HCT116 (cell line): Measurements from ENCODE around the gene BBX. TPM values are rescaled to one million over a fixed set of nuclear protein-coding genes. Genes with fewer than 3 reads are reported as not detected.

Experiments used
- ATAC-seq: fragments of 200-7000 bp; cut with Tn5 transposase; 2 replicates; pipeline ENCODE4 v1.9.1; 2020; ENCODE audit warnings: mild to moderate bottlenecking, moderate library complexity
- BruUV-seq: library from RNA; stranded (reverse); fragments of 400-500 nt; replicated peaks from 2 replicates; lab custom pipeline; 2021; lab: Mats Ljungman, UMichigan
- CTCF ChIA-PET: fragments of 300-600 bp; sonication (Branson Sonifier 250); formaldehyde crosslinking; loops from one replicate; lab custom pipeline; 2021; ENCODE audit warnings: antibody characterized with exemption; lab: Charles Lee
- POLR2A ChIA-PET: fragments of 300-600, 350-600 bp; sonication (Branson Sonifier 250); formaldehyde crosslinking; loops from one replicate; lab custom pipeline; 2021; ENCODE audit warnings: antibody characterized with exemption; lab: Charles Lee
- RAD21 ChIA-PET, 2 experiments: fragments of 300-600 bp; sonication (Branson Sonifier 250); formaldehyde crosslinking; loops; one replicate each; lab custom pipeline; 2023; ENCODE audit warnings: low total read pairs in 2 of 2; ENCODE audit not compliant: uncharacterized antibody in 2 of 2, unreplicated experiment in 2 of 2, low non-redundant PET in 1 of 2; lab: Charles Lee
- DNase-seq: peaks from one replicate; pipeline ENCODE4 v3.0.0-alpha.2; 2010; ENCODE audit warnings: low read depth, low spot score
- H2AFZ ChIP-seq: fragments of 200-600 bp; shearing (Covaris generic), sonication (generic); 2 replicates; pipeline ENCODE4 v1.6.1; 2017; ENCODE audit warnings: low read depth, mixed run types, mixed read lengths, antibody characterized with exemption, low read length; ENCODE audit not compliant: poor library complexity, severe bottlenecking
- H3K27ac ChIP-seq: 2 replicates; pipeline ENCODE4 v1.5.1; 2012; ENCODE audit warnings: low read depth, low read length
- H3K27me3 ChIP-seq: fragments of 200-600 bp; sonication (generic); 2 replicates; pipeline ENCODE4 v1.6.1; 2016; ENCODE audit warnings: mixed run types, low read length, mixed read lengths; ENCODE audit not compliant: insufficient read depth
- H3K36me3 ChIP-seq, 2 experiments: fragments of 200-500 bp in 1 of 2; fragments of 200-600 bp in 1 of 2; sonication (Bioruptor generic) in 1 of 2; sonication (generic) in 1 of 2; 2 replicates each; pipeline versions ENCODE4 v1.5.1 to v1.6.1; 2014 to 2016; ENCODE audit warnings: low read length in 2 of 2, inconsistent platforms in 1 of 2, mixed read lengths in 1 of 2, mixed run types in 1 of 2; ENCODE audit not compliant: insufficient read depth in 2 of 2, control insufficient read depth in 1 of 2
- H3K4me1 ChIP-seq, 2 experiments: fragments of 200-600 bp in 1 of 2; sonication (generic) in 1 of 2; 2 replicates each; pipeline versions ENCODE4 v1.5.1 to v1.6.1; 2012 to 2017; ENCODE audit warnings: low read length in 2 of 2, inconsistent platforms in 1 of 2, mild to moderate bottlenecking in 1 of 2, mixed read lengths in 1 of 2, mixed run types in 1 of 2, moderate library complexity in 1 of 2; ENCODE audit not compliant: insufficient read depth in 2 of 2, control insufficient read depth in 1 of 2
- H3K4me2 ChIP-seq: fragments of 200-600 bp; sonication (generic); 2 replicates; pipeline ENCODE4 v1.6.1; 2017; ENCODE audit warnings: mixed run types, low read length, mixed read lengths
- H3K4me3 ChIP-seq, 2 experiments: fragments of 200-600 bp in 1 of 2; sonication (generic) in 1 of 2; replicated peaks in 1 of 2; 2 replicates each; pipeline ENCODE4 v1.5.1; 2011 to 2016; ENCODE audit warnings: low read length in 2 of 2, control low read depth in 1 of 2, low read depth in 1 of 2, mild to moderate bottlenecking in 1 of 2, mixed read lengths in 1 of 2, mixed run types in 1 of 2
- H3K79me2 ChIP-seq: fragments of 200-600 bp; sonication (generic); 2 replicates; pipeline ENCODE4 v1.6.1; 2017; ENCODE audit warnings: mild to moderate bottlenecking, mixed run types, low read length, moderate library complexity, mixed read lengths; ENCODE audit not compliant: insufficient read depth
- H3K9ac ChIP-seq: fragments of 200-600 bp; sonication (generic); 2 replicates; pipeline ENCODE4 v1.6.1; 2016; ENCODE audit warnings: low read length, mixed read lengths
- H3K9me2 ChIP-seq: fragments of 200-600 bp; sonication (generic), shearing (Covaris generic); 2 replicates; pipeline ENCODE4 v1.6.1; 2017; ENCODE audit warnings: mixed run types, mild to moderate bottlenecking, moderate library complexity; ENCODE audit not compliant: insufficient read depth
- H3K9me3 ChIP-seq, 2 experiments: fragments of 200-500 bp in 1 of 2; fragments of 200-600 bp in 1 of 2; sonication (Bioruptor generic) in 1 of 2; sonication (generic) in 1 of 2; 2 replicates each; pipeline ENCODE4 v1.6.1; 2014 to 2017; ENCODE audit warnings: low read length in 2 of 2, mixed read lengths in 2 of 2, inconsistent platforms in 1 of 2, low read depth in 1 of 2, mild to moderate bottlenecking in 1 of 2, mixed run types in 1 of 2, moderate library complexity in 1 of 2; ENCODE audit not compliant: control insufficient read depth in 1 of 2, insufficient read depth in 1 of 2
- H4K20me1 ChIP-seq: fragments of 200-600 bp; sonication (generic), shearing (Covaris generic); 2 replicates; pipeline ENCODE4 v1.6.1; 2017; ENCODE audit warnings: mixed run types, mild to moderate bottlenecking, moderate library complexity; ENCODE audit not compliant: insufficient read depth
- CEBPB ChIP-seq: IDR thresholded peaks from 2 replicates; pipeline ENCODE4 v1.6.1; 2012; ENCODE audit warnings: low read depth
- ELF1 ChIP-seq: IDR thresholded peaks from 2 replicates; pipeline ENCODE4 v1.6.1; 2012; ENCODE audit warnings: low read depth, borderline replicate concordance
- EZH2 ChIP-seq: fragments of 200-600 bp; sonication (generic); IDR thresholded peaks from 2 replicates; pipeline ENCODE4 v1.6.1; 2017; ENCODE audit warnings: antibody characterized with exemption, mixed run types
- EZH2phosphoT487 ChIP-seq: fragments of 200-600 bp; IDR thresholded peaks from 2 replicates; pipeline ENCODE4 v1.6.1; 2018; ENCODE audit warnings: antibody characterized with exemption, borderline replicate concordance
- FOSL1 ChIP-seq: IDR thresholded peaks from 2 replicates; pipeline ENCODE4 v1.6.1; 2012; ENCODE audit warnings: low read depth
- MAX ChIP-seq: IDR thresholded peaks from 2 replicates; pipeline ENCODE4 v1.6.1; 2012
- POLR2AphosphoS5 ChIP-seq: IDR thresholded peaks from 2 replicates; pipeline ENCODE4 v1.6.1; 2011; ENCODE audit warnings: mild to moderate bottlenecking, low read depth, low read length, moderate library complexity
- RAD21 ChIP-seq: IDR thresholded peaks from 2 replicates; pipeline ENCODE4 v1.6.1; 2012; ENCODE audit warnings: low read depth, mild to moderate bottlenecking
- REST ChIP-seq: IDR thresholded peaks from 2 replicates; pipeline ENCODE4 v1.6.1; 2012; ENCODE audit warnings: low read depth
- SIN3A ChIP-seq: IDR thresholded peaks from 2 replicates; pipeline ENCODE4 v1.6.1; 2012; ENCODE audit warnings: low read depth
- SRF ChIP-seq: IDR thresholded peaks from 2 replicates; pipeline ENCODE4 v1.6.1; 2012; ENCODE audit warnings: low read depth
- TCF7L2 ChIP-seq: IDR thresholded peaks from 2 replicates; pipeline ENCODE4 v1.7.0; 2011; ENCODE audit warnings: borderline replicate concordance, inconsistent platforms; ENCODE audit not compliant: insufficient read depth, insufficient read length; ENCODE audit errors: extremely low read depth
- YY1 ChIP-seq: IDR thresholded peaks from 2 replicates; pipeline ENCODE4 v1.6.1; 2011; ENCODE audit warnings: low read length, low read depth, moderate library complexity, mild to moderate bottlenecking; ENCODE audit not compliant: insufficient replicate concordance; ENCODE audit errors: extremely low read depth
- ZBTB33 ChIP-seq: IDR thresholded peaks from 2 replicates; pipeline ENCODE4 v1.6.1; 2011; ENCODE audit warnings: mild to moderate bottlenecking, low read length, moderate library complexity; ENCODE audit not compliant: insufficient replicate concordance; ENCODE audit errors: extremely low read depth
- ZFX ChIP-seq: fragments of 450-650 bp; IDR thresholded peaks from 2 replicates; pipeline ENCODE4 v1.6.1; 2017
- intact Hi-C: fragments of 100-400 bp; cut with micrococcal nuclease; formaldehyde crosslinking; loops from 2 replicates; pipeline ENCODE4 v1.10.0; 2022
- total RNA-seq: library from RNA; stranded (reverse); gene quantifications from one replicate; pipeline ENCODE4 v1.2.1, GENCODE V29; 2021; ENCODE audit not compliant: unreplicated experiment

Gene BBX
- total RNA-seq, 1 experiment from 2014 or later = 55.6 TPM

- Histone ChIP-seq H3K4me1 (no peaks in the 10 kb centered on the region), H3K9ac (no peak overlapping the region), H3K36me3 (no peaks in the 10 kb centered on the region), H3K79me2 (no peaks in the 10 kb centered on the region), H3K4me3 (no peak overlapping the region), H3K27ac (no peak overlapping the region), H3K4me2 (no peak overlapping the region), H4K20me1 (no peaks in the 10 kb centered on the region), H3K9me3 (no peaks in the 10 kb centered on the region), H3K9me2 (no peaks in the 10 kb centered on the region), H3K27me3 (no peaks in the 10 kb centered on the region), H2AFZ (no peak overlapping the region)
- ChIA-PET CTCF (interaction anchor here (1.2 kb wide), 1 partner anchor 9 kb away, joined by 5 read pairs; no protein-coding TSS in a partner anchor), POLR2A (no interaction called here), RAD21 (no interaction called here)
- TF ChIP-seq EZH2 (no peak), TCF7L2 (no peak), FOSL1 (no peak), MAX (no peak), ZBTB33 (no peak), POLR2AphosphoS5 (no peak), EZH2phosphoT487 (no peak), ZFX (no peak), SRF (no peak), REST (no peak), ELF1 (no peak), YY1 (no peak), SIN3A (no peak), RAD21 (no peak), CEBPB (no peak)
- intact Hi-C loops = no loop called here
- ATAC-seq (no peak), DNase-seq (no peak)
- no TSS peak for BruUV-seq
Measured at GRCh38 chr3:107684431-107684925, 161.7 kb downstream of the BBX start.
